ENCODE results near the gene FHOD1.
A peak's percentile ranks its signal among the peaks of the same experiment; 100 is the strongest.

The FHOD1 gene

DNA sequence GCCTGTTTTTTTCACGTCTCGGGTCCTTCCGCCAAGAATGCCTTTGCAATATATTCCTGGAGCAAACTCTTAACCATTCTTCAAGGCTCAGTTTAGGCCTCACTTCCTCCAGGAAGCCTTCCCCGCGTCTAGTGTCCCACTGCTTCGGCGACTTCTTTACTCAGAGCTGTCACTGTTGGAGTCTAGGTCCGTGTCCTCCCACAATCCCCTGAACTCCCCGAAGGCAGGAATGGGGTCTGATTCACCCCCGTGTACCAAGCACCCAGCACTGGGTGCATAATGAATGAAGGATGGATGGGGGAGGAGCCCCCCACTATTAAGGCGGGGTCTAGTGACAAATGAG, 64.0 kb downstream of the FHOD1 start:
- H2AFZ ChIP-seq (ENCODE audit: low read length), result no peak overlapping the region
- H3K9me3 ChIP-seq (ENCODE audit: low read length), result no peaks in the 10 kb centered on the region
- H3K36me3 ChIP-seq (ENCODE audit: insufficient read depth, low read length), result no peaks in the 10 kb centered on the region
- no peaks in the 10 kb centered on the region for H3K9me2 ChIP-seq (ENCODE audit: low read depth, low read length)
- no peaks in the 10 kb centered on the region for H3K79me2 ChIP-seq (ENCODE audit: insufficient read depth, low read length)
- H3K4me3 ChIP-seq (ENCODE audit: low read depth, low read length, poor library complexity, severe bottlenecking), result peak overlapping the region; percentile 68
- H3K27me3 ChIP-seq (ENCODE audit: insufficient read depth, low read length), result no peaks in the 10 kb centered on the region
- peaks cover 23% of the 10 kb centered on the region for H3K4me1 ChIP-seq (ENCODE audit: insufficient read depth, low read length, severe bottlenecking)
- H3K9ac ChIP-seq (ENCODE audit: low read length), result peak overlapping the region; percentile 68
- peak overlapping the region; percentile 82 for H3K4me2 ChIP-seq (ENCODE audit: low read length)
- TF ChIP-seq EZH2 (IDR thresholded peaks at IDR 0.05; ENCODE audit: borderline replicate concordance, low read length), result no peak
- TF ChIP-seq CTCF (IDR thresholded peaks at IDR 0.05; ENCODE audit: low read length), result no peak
- H3F3A ChIP-seq (ENCODE audit: insufficient read depth, low read length), result no peaks in the 10 kb centered on the region
- H4K20me1 ChIP-seq (ENCODE audit: insufficient read depth, low read length), result no peaks in the 10 kb centered on the region
- H3K27ac ChIP-seq (ENCODE audit: low read depth, low read length, poor library complexity, severe bottlenecking), result no peak overlapping the region

DNA sequence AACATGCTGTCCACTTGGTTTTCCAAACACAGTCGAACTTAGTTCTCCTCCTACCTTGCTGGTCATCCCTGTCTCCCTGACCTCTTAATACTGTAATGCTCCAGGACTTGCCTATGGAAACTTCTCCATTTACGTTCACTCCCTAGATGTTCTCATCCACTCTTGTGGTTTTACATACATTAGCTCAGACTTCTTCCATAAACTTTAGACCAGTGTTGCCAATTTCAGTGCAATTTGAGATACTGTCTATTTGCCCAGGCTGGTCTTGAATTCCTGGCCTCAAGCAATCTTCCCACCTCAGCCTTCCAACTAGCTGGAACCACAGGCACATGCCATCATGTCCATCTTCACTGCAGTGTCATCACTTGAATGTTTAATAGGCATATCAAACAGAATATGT, 65.0 kb downstream of the FHOD1 start:
- Histone ChIP-seq H3K4me2 (ENCODE audit: low read length) (peak overlapping the region; percentile 82), H3K4me1 (ENCODE audit: insufficient read depth, low read length, severe bottlenecking) (peaks cover 26% of the 10 kb centered on the region), H3K27ac (ENCODE audit: low read depth, low read length, poor library complexity, severe bottlenecking) (no peak overlapping the region), H3K9me3 (ENCODE audit: low read length) (no peaks in the 10 kb centered on the region), H3K9me2 (ENCODE audit: low read depth, low read length) (no peaks in the 10 kb centered on the region), H3K9ac (ENCODE audit: low read length) (no peak overlapping the region; the same call in 1 of the 2 replicates), H3K27me3 (ENCODE audit: insufficient read depth, low read length) (peaks cover 5% of the 10 kb centered on the region; the same call in 1 of the 2 replicates), H4K20me1 (ENCODE audit: insufficient read depth, low read length) (no peaks in the 10 kb centered on the region), H3K79me2 (ENCODE audit: insufficient read depth, low read length) (no peaks in the 10 kb centered on the region), H3F3A (ENCODE audit: insufficient read depth, low read length) (no peaks in the 10 kb centered on the region), H3K4me3 (ENCODE audit: low read depth, low read length, poor library complexity, severe bottlenecking) (no peak overlapping the region), H3K36me3 (ENCODE audit: insufficient read depth, low read length) (no peaks in the 10 kb centered on the region), H2AFZ (ENCODE audit: low read length) (no peak overlapping the region)
- no peak for TF ChIP-seq CTCF (IDR thresholded peaks at IDR 0.05; ENCODE audit: low read length)
- TF ChIP-seq EZH2 (IDR thresholded peaks at IDR 0.05; ENCODE audit: borderline replicate concordance, low read length), result no peak

GRCh38 chr16:67181346-67181745, 65.9 kb downstream of the FHOD1 start:
- Histone ChIP-seq H3K9me2 (ENCODE audit: low read depth, low read length) (no peaks in the 10 kb centered on the region), H3K4me3 (ENCODE audit: low read depth, low read length, poor library complexity, severe bottlenecking) (no peak overlapping the region), H3F3A (ENCODE audit: insufficient read depth, low read length) (no peaks in the 10 kb centered on the region), H3K4me2 (ENCODE audit: low read length) (no peak overlapping the region), H3K36me3 (ENCODE audit: insufficient read depth, low read length) (no peaks in the 10 kb centered on the region), H4K20me1 (ENCODE audit: insufficient read depth, low read length) (no peaks in the 10 kb centered on the region), H3K27ac (ENCODE audit: low read depth, low read length, poor library complexity, severe bottlenecking) (no peak overlapping the region), H3K9ac (ENCODE audit: low read length) (no peak overlapping the region), H3K4me1 (ENCODE audit: insufficient read depth, low read length, severe bottlenecking) (peaks cover 26% of the 10 kb centered on the region), H3K79me2 (ENCODE audit: insufficient read depth, low read length) (no peaks in the 10 kb centered on the region), H2AFZ (ENCODE audit: low read length) (no peak overlapping the region), H3K9me3 (ENCODE audit: low read length) (no peaks in the 10 kb centered on the region), H3K27me3 (ENCODE audit: insufficient read depth, low read length) (peaks cover 9% of the 10 kb centered on the region; the same call in 1 of the 2 replicates)
- TF ChIP-seq CTCF (IDR thresholded peaks at IDR 0.05; ENCODE audit: low read length) (no peak), EZH2 (IDR thresholded peaks at IDR 0.05; ENCODE audit: borderline replicate concordance, low read length) (no peak)
